ENCODE results near the gene OR8H3.

- no peak for TF ChIP-seq CTCF (conservative IDR thresholded peaks at IDR 0.05; ENCODE audit: low read depth, low read length)
- TF ChIP-seq EZH2phosphoT487 (IDR thresholded peaks at IDR 0.05; ENCODE audit: borderline replicate concordance, low read length) = no peak
- no peak for TF ChIP-seq EZH2 (IDR thresholded peaks at IDR 0.05; ENCODE audit: low read length, unreplicated experiment)
These were observed 29.2 kb upstream of the OR8H3 start, which contains the start of gene OR8I2 for GRCh38 chr11:56093008-56093407.

Measured in PC-3 (cell line).